Thyroid gland (tissue), 4 donors: ENCODE measurements around the gene LZTS3. TPM values are rescaled to one million over a fixed set of nuclear protein-coding genes. Genes with fewer than 3 reads are reported as not detected.

Source experiments
- DNase-seq, 2 donors: peaks; one replicate each; pipeline ENCODE4 v3.0.0-alpha.2; 2019
- H3K27ac ChIP-seq, 3 donors: fragments of 200-600 bp; sonication (generic); 1 replicate in 2 of 3; 2 replicates in 1 of 3; pipeline ENCODE4 v1.5.1; 2016 to 2019; ENCODE audit warnings: mild to moderate bottlenecking in 1 of 3, moderate library complexity in 1 of 3
- H3K27me3 ChIP-seq: fragments of 200-600 bp; sonication (generic); one replicate; pipeline ENCODE4 v1.5.1; 2019
- H3K36me3 ChIP-seq, 2 donors: fragments of 200-600 bp; sonication (generic); one replicate each; pipeline ENCODE4 v1.5.1; 2016 to 2019
- H3K4me1 ChIP-seq, 2 donors: fragments of 200-600 bp; sonication (generic); one replicate each; pipeline ENCODE4 v1.5.1; 2017 to 2019
- H3K4me3 ChIP-seq, 3 donors: fragments of 200-600 bp; sonication (generic); replicated peaks in 1 of 3; 1 replicate in 2 of 3; 2 replicates in 1 of 3; pipeline ENCODE4 v1.5.1; 2016; ENCODE audit warnings: mild to moderate bottlenecking in 1 of 3
- H3K9me3 ChIP-seq: fragments of 200-600 bp; sonication (generic); one replicate; pipeline ENCODE4 v1.5.1; 2017
- CTCF ChIP-seq, 6 experiments: fragments of 200-600 bp in 3 of 6; fragments of 450-650 bp in 3 of 6; sonication (generic) in 3 of 6; IDR thresholded peaks; one replicate each; pipeline ENCODE4 v1.5.1; 2016 to 2019; ENCODE audit warnings: antibody characterized with exemption in 6 of 6, mild to moderate bottlenecking in 2 of 6, inconsistent platforms in 1 of 6, moderate library complexity in 1 of 6
- POLR2A ChIP-seq, 2 donors: fragments of 450-650 bp; IDR thresholded peaks; one replicate each; pipeline ENCODE4 v1.6.1; 2017; ENCODE audit warnings: antibody characterized with exemption in 2 of 2, mild to moderate bottlenecking in 2 of 2, moderate library complexity in 1 of 2
- WGBS, 2 donors: methylation state at CpG; one replicate each; pipeline ENCODE4 v1.1.5; 2017; 5-methylcytosine and 5-hydroxymethylcytosine counted together
- intact Hi-C: fragments of 100-400 bp; cut with DNase I; formaldehyde crosslinking; loops from one replicate; pipeline ENCODE4 v1.15.1; 2023
- total RNA-seq, 4 donors: library from RNA; depleted of rRNA; stranded (reverse); fragments of >200 nt; gene quantifications; one replicate each; pipeline ENCODE4 v1.2.3, GENCODE V29; 2016

The LZTS3 gene
- total RNA-seq, 4 donors from 2014 or later, result 27.7 to 39.1 (median 35.1) TPM

GRCh38 chr20:3199206-3199605, 25.9 kb upstream of the LZTS3 start:
- DNase-seq, result no peak
- H3K4me3 ChIP-seq, result no peak overlapping the region
- H3K9me3 ChIP-seq, result no peaks in the 10 kb centered on the region
- WGBS, 2 donors, result 47 to 68% methylated on average over 2 of the region's 2 CpGs
- H3K27me3 ChIP-seq, result no peaks in the 10 kb centered on the region
- TF ChIP-seq CTCF (IDR thresholded peaks at IDR 0.05) (no peak), POLR2A (IDR thresholded peaks at IDR 0.05) (no peak)
- intact Hi-C loops, result no loop called here
- no peak overlapping the region for H3K27ac ChIP-seq
- H3K4me1 ChIP-seq, result peaks cover 8 to 13% of the 10 kb centered on the region in 2 donors
- peaks cover 30 to 31% of the 10 kb centered on the region in 2 donors for H3K36me3 ChIP-seq

- H3K27me3 ChIP-seq, result no peaks in the 10 kb centered on the region
- TF ChIP-seq POLR2A (IDR thresholded peaks at IDR 0.05) (no peak), CTCF (IDR thresholded peaks at IDR 0.05) (no peak)
- no peak overlapping the region for H3K27ac ChIP-seq
- H3K36me3 ChIP-seq, result peaks cover 49 to 61% of the 10 kb centered on the region in 2 donors
- H3K4me3 ChIP-seq, result no peak overlapping the region
- 93 to 95% methylated on average over 7 of the region's 7 CpGs for WGBS, 2 donors
- no peaks in the 10 kb centered on the region for H3K4me1 ChIP-seq
- H3K9me3 ChIP-seq, result no peaks in the 10 kb centered on the region
- no peak for DNase-seq
- intact Hi-C loops, result loop anchor here (2.0 kb wide), 1 partner anchor 29 kb away; no protein-coding TSS in a partner anchor
Observed at GRCh38 chr20:3195590-3196237, 22.4 kb upstream of the LZTS3 start.

GRCh38 chr20:3194617-3195280, 21.4 kb upstream of the LZTS3 start:
- Histone ChIP-seq H3K4me1 (no peaks in the 10 kb centered on the region), H3K4me3 (no peak overlapping the region), H3K27me3 (no peaks in the 10 kb centered on the region), H3K36me3 (peaks cover 51 to 60% of the 10 kb centered on the region in 2 donors), H3K27ac (no peak overlapping the region), H3K9me3 (no peaks in the 10 kb centered on the region)
- intact Hi-C loops, result loop anchor here (2.0 kb wide), 1 partner anchor 28 kb away; no protein-coding TSS in a partner anchor
- WGBS, 2 donors, result 87 to 91% methylated on average over 4 to 9 of the region's 10 CpGs
- TF ChIP-seq CTCF (IDR thresholded peaks at IDR 0.05) (no peak), POLR2A (IDR thresholded peaks at IDR 0.05) (no peak)
- DNase-seq, result no peak

GRCh38 chr20:3193806-3194616, 20.7 kb upstream of the LZTS3 start:
- no peak for DNase-seq
- 90% methylated on average over 11 to 14 of the region's 14 CpGs for WGBS, 2 donors
- H3K4me1 ChIP-seq, result no peaks in the 10 kb centered on the region
- TF ChIP-seq CTCF (IDR thresholded peaks at IDR 0.05), result no peak
- TF ChIP-seq POLR2A (IDR thresholded peaks at IDR 0.05), result no peak
- H3K4me3 ChIP-seq, result no peak overlapping the region
- peaks cover 44 to 53% of the 10 kb centered on the region in 2 donors for H3K36me3 ChIP-seq
- H3K27me3 ChIP-seq, result no peaks in the 10 kb centered on the region
- H3K27ac ChIP-seq, result no peak overlapping the region
- no peaks in the 10 kb centered on the region for H3K9me3 ChIP-seq
- intact Hi-C loops, result loop anchor here (2.0 kb wide), 1 partner anchor 27 kb away; no protein-coding TSS in a partner anchor
